Lower leg skin (tissue), 4 donors: ENCODE results near the gene C11orf21. TPM values are rescaled to one million over a fixed set of nuclear protein-coding genes. Genes with fewer than 3 reads are reported as not detected.

Source experiments
- DNase-seq, 2 donors: peaks; one replicate each; pipeline ENCODE4 v3.0.0-alpha.2; 2019; ENCODE audit warnings: low spot score in 2 of 2
- H3K4me3 ChIP-seq: fragments of 200-600 bp; sonication (generic); 2 replicates; pipeline ENCODE4 v1.5.1; 2017; ENCODE audit warnings: mild to moderate bottlenecking, low read depth; ENCODE audit not compliant: poor library complexity, severe bottlenecking
- POLR2A ChIP-seq, 2 donors: fragments of 450-650 bp; IDR thresholded peaks; one replicate each; pipeline ENCODE4 v1.6.1; 2016 to 2017; ENCODE audit warnings: antibody characterized with exemption in 2 of 2, mild to moderate bottlenecking in 1 of 2, moderate library complexity in 1 of 2
- WGBS, 2 donors: methylation state at CpG; one replicate each; pipeline ENCODE4 v1.1.5; 2018; 5-methylcytosine and 5-hydroxymethylcytosine counted together
- intact Hi-C: fragments of 100-400 bp; cut with DNase I; formaldehyde crosslinking; loops from one replicate; pipeline ENCODE4 v1.15.0; 2023; ENCODE audit warnings: low total_unique reads
- total RNA-seq, 4 donors: library from RNA; depleted of rRNA; stranded (reverse); fragments of >200 nt; gene quantifications; one replicate each; pipeline ENCODE4 v1.1.0, GENCODE V29; 2016
- TF ChIP-seq, protein P1 (sequence below), 3 donors: fragments of 450-650 bp; IDR thresholded peaks; one replicate each; pipeline ENCODE4 v1.5.1; 2016; ENCODE audit warnings: antibody characterized with exemption in 3 of 3, mild to moderate bottlenecking in 3 of 3, moderate library complexity in 2 of 3

The C11orf21 gene
- total RNA-seq, 4 donors from 2014 or later, result 0.42 to 1.4 (median 0.65) TPM

GRCh38 chr11:2311353-2312133 is 9.8 kb upstream of the C11orf21 start:
- 68 to 73% methylated on average over 19 to 21 of the region's 21 CpGs for WGBS, 2 donors
- DNase-seq, result peak in 1 of 2 donors; percentile 84

DNA sequence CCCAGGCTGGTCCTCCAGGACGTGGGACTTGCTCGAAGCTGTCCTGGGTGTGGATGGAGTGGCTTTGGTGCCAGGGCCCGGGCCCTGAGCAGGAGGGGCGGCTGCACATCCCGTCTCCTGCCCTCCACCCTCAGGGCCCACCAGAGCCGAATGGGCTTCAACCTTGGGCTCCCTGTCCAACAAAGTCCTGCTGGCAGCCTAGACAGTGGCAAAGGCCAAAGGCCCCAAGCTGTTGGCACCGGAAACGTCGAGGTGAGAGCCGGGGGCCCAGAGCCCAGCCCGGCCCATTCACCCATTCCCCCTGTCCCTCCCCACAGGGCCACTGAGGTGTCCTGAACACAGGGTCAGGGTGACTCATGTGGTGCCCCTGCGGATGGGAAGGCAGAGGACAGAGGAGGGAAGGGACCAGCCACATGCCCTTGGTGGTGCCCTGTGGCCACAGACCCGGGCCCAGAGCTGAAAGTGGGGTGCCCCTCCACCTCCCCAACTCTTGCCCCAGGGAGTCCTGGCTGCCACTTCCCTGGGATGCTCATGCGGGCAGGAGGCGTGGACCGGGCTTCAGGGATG is 9.2 kb upstream of the C11orf21 start:
- peak in 1 of 2 donors; percentile 76 for DNase-seq
- WGBS, 2 donors, result 49 to 75% methylated on average over 6 to 16 of the region's 16 CpGs
- TF ChIP-seq, protein P1, sequence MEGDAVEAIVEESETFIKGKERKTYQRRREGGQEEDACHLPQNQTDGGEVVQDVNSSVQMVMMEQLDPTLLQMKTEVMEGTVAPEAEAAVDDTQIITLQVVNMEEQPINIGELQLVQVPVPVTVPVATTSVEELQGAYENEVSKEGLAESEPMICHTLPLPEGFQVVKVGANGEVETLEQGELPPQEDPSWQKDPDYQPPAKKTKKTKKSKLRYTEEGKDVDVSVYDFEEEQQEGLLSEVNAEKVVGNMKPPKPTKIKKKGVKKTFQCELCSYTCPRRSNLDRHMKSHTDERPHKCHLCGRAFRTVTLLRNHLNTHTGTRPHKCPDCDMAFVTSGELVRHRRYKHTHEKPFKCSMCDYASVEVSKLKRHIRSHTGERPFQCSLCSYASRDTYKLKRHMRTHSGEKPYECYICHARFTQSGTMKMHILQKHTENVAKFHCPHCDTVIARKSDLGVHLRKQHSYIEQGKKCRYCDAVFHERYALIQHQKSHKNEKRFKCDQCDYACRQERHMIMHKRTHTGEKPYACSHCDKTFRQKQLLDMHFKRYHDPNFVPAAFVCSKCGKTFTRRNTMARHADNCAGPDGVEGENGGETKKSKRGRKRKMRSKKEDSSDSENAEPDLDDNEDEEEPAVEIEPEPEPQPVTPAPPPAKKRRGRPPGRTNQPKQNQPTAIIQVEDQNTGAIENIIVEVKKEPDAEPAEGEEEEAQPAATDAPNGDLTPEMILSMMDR (IDR thresholded peaks at IDR 0.05), result no peak
- TF ChIP-seq POLR2A (IDR thresholded peaks at IDR 0.05), result no peak
- H3K4me3 ChIP-seq, result no peak overlapping the region
- intact Hi-C loops, result no loop called here

More at GRCh38 chr11:2311353-2312133, 9.8 kb upstream of the C11orf21 start:
- no peak overlapping the region for H3K4me3 ChIP-seq
- TF ChIP-seq POLR2A (IDR thresholded peaks at IDR 0.05), result no peak
- TF ChIP-seq, protein P1 (IDR thresholded peaks at IDR 0.05), result no peak
- intact Hi-C loops, result no loop called here

GRCh38 chr11:2310073-2310785 is 8.5 kb upstream of the C11orf21 start:
- H3K4me3 ChIP-seq, result no peak overlapping the region
- TF ChIP-seq, protein P1 (IDR thresholded peaks at IDR 0.05), result no peak
- WGBS, 2 donors, result 84 to 88% methylated on average over 15 to 16 of the region's 16 CpGs
- DNase-seq, result peak in 1 of 2 donors; percentile 83
- intact Hi-C loops, result no loop called here

DNA sequence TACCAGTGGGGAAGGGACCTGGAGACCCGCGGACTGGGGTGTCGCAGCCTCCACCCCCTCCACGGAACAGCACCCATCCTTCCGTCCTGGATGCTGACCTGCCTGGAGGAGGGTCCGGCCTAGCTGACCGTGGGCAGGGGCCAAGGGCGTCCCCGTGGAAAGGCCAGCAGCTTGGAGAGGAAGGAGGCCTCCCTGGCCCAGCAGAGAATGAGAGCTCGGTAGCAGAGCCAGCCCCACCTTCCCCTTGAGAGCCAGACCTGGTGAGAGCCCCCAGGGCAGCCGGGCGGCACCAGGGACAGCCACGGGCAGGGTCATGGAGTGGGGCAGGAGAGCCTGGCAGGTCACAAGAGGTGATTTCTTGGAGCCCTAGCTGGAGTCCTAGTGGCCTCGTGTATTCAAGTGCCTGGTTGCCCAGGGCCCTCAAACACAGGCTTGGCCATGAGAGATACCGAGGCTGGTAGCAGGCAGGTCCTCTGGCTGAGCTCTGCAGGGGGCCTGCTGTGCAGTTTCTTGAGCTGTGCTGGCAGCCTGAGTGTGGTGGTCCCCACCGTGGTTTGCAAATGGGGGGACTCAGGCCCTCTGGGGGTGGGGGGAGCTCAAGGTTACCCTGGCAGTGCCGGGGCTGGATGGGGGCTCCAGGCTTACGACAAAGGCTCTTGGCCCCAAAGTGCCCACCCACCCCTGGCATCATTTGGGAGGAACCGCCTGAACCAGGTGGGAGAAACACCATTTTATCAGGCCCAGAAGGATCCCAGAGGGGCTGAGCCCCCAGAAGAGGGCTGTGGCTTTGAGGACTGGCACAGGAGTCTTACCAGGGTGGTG is 7.7 kb upstream of the C11orf21 start:
- WGBS, 2 donors, result 79 to 82% methylated on average over 14 to 17 of the region's 19 CpGs
- TF ChIP-seq, protein P1 (IDR thresholded peaks at IDR 0.05), result no peak
- no peak for TF ChIP-seq POLR2A (IDR thresholded peaks at IDR 0.05)
- H3K4me3 ChIP-seq, result no peak overlapping the region
- intact Hi-C loops, result loop anchor here (10.0 kb wide), 1 partner anchor 225 kb away; no protein-coding TSS in a partner anchor
- peak in 1 of 2 donors; percentile 79 for DNase-seq

GRCh38 chr11:2308713-2309112 is 7.0 kb upstream of the C11orf21 start:
- peak in 1 of 2 donors; percentile 78 for DNase-seq
- TF ChIP-seq, protein P1 (IDR thresholded peaks at IDR 0.05), result no peak
- no peak for TF ChIP-seq POLR2A (IDR thresholded peaks at IDR 0.05)
- intact Hi-C loops, result loop anchor here (10.0 kb wide), 1 partner anchor 226 kb away; no protein-coding TSS in a partner anchor
- no peak overlapping the region for H3K4me3 ChIP-seq
- 79 to 95% methylated on average over 3 to 4 of the region's 7 CpGs for WGBS, 2 donors
